Fibroblast of skin of scalp (primary cell): ENCODE data around the gene BABAM2.
"Not testable (repeated sequence)": the region's sequence is repeated elsewhere in the genome, so short reads cannot be mapped to it uniquely, and the experiment has no call there.

Experiments used
- DNase-seq: peaks from one replicate; pipeline ENCODE4 v3.0.0-alpha.2; 2013

Gene BABAM2

DNA sequence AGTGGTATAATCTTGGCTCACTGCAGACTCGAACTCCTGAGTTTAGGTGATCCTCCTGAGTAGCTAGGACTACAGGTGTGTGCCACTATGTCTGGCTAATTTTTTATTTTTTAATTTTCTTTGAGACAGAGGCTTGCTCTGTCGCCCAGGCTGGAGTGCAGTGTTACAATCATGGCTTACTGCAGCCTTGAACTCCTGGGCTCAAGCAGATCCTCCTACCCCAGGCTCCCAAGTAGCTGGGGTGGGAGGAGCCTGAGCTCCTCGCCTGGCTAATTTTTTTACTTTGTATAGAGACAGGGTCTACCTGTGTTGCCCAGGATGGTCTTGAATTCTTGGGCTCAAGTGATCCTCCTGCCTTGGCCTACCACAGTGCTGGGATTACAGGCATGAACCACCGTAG, 62.5 kb downstream of the BABAM2 start:
- DNase-seq, result no peak

DNA sequence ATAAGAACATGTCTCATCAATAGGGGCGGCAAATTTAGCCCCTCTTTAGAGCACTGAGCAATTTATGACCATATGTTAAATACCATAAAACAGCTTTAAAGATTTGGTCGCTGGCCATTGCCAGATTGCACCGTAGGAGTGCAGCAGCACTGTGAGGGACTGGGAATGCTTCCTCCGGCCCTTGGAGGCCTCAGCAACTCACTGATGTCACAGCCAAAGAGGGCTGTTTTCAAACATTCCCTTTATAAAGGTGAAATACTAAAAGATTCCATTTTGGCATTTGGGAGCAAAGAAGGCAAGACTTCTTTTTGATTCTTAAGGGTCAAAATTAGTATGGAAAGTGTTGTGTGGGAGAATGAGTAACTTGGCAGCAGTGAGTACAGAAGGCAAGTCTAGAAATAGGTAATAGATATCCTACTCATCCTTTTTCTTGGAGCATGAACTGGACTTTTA, 63.7 kb downstream of the BABAM2 start:
- DNase-seq, result peak; percentile 49

DNA sequence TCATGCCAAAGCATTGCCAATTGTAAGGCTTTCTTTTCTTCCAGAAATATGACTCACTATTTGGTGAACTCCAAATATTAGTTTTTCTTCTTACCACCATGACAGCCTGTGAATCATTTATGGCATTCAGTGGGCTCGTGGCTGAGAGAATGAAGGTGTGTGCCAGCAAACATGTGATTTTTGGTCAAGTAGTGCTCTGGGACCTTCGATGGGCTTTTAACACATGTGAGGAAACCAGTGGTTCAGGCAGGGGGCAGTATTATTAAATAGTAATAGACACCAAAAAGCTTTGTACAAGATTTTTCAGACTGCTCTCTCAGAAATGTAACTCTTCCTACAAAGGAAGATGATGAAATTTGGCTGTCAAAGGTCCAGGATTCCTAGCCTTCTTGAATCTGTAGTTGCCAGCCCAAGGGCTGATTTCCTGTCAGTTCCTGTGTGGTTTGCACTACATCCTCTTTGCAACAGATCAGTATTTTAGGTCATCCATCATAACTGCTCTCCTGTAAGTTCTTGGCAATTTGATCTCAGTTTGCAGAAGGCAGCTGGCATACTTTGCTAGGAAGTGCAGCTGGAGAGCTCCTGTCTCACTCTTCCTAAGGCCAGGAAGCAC, 64.3 kb downstream of the BABAM2 start:
- peak; percentile 98 for DNase-seq

DNA sequence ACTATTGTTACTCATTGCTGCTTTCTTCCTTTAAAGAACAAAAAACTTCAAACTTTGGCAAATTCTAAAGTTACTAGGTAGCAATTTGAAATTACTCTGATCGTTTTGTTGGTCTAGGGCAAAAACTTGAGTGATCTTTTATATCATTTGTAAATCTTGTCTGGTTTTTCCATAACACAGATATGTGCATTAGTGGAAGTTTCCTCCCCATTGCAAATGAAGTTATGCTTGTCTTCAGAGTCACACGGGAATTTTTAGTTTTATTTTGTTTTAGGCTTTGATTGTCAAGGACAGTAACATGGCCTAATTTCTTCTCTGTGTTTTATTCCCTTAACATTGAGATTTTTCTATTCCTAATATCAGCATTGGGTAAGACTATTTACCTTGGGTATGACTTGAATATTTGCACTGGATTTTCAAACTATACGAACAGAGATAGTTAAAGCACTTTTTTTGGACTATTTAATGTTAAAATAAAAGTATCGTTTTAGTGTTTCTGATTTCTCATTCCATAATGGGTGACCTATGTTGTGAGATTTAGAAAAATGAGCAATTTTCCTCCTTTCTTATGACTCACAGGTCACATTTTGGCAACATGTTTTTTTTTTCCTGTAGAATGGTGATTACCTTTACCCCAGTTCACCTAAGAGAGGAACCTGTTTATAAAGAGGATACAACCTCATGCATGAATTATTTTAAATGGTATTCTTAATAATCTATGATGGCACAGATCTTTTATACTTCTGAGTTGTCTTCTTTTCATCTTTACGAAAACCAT, 65.0 kb downstream of the BABAM2 start:
- no peak for DNase-seq

DNA sequence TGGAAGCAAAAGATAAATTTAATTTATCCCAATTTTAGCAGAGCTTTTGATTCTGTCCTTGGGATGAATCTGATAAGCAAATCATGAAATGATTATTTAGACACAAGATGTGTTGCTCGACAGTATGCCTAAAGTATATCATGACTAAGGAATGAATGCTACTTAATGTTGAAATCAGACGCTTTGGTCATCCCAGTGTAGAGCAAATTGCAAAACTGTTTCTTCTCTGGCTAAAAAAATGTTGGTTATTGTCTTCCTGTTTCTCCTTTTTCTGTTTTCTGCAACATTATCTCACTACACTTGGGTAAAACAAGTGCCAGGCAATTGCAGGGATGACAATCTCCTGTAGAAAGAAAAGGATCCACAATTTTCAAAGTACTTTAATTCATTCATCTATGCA, 66.4 kb downstream of the BABAM2 start:
- DNase-seq, result peak; percentile 62

DNA sequence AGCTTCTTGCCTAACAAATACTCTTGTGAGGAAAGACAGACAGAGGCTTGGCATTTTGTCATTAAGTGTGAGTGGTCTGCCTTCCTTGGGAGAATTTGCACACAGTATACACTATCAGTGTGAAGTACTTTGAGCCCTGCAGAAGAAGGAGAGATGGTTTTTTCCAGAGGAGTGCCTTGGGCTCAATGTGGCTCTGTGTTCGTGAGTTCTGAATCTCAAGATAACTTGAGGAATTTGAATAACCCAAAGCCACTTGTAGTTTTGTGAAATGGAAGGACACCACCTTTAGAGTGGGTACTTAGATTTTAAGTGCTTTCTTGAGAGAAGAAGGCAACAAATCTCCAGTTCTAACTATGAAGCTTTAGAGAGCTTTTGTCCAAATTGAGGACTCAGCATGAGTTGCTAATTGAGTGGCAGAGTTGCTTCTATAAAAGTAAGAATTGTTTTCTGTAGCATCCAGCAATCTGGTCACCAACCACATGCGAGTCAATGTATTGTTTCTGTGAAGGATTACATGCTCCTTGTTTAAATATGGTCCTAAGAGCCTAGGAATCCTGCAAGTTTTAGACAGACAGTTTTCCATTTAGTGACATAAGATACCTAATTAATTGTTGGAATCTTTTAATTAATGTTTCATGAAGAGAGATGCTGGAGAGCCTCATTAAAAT, 68.3 kb downstream of the BABAM2 start:
- DNase-seq, result peak; percentile 27

DNA sequence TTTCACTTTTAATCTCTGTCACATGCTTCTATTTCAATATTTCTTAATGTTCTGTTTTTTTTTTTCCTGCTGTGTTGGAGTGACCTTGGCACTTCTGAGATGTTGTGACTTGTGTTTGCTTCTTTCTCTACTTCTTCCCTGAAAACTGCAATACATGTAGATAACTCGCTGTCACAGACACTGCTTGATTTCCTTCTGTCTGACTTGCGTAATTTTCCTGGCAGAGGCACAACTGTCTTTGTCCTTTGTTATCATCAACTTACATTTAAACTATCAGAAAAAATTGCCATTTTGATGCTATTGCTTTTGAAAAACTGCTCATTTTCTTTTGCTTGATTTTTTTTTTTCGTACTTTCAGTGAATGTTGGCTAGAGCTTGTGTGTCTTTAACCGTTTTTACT, 69.0 kb downstream of the BABAM2 start:
- DNase-seq, result peak; percentile 82

DNA sequence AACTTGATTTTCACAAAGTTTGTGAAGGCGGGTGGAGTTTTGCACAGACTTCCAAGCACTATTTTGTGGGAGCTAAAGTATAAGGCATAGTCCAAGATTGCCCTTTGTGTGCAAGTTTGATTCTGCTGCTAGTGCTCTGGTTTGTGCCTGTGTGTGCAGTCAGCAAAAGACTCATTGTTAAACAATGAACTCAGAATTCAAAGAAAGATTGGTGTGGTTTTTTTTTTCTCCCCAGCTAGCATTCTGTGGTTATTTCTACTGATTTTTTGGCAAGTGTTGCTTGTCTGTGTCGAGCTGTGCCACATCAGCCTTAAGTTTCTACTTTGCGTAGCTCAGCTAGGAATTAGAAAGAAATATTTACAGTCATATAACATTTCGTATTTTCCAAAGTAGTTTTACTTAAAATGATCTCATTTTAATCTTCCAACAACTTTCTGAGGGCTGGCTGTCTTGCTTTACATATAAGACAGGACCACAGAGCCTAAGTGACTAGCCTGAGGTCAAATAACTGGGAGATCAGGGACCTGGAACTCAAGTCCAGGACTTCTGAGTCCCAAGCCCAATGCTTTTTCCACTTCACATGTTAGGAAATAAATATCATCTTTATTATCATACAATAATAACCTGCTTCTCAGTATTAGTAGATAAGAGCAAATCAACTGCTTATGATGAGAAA, 69.8 kb downstream of the BABAM2 start:
- DNase-seq, result peak; percentile 97

DNA sequence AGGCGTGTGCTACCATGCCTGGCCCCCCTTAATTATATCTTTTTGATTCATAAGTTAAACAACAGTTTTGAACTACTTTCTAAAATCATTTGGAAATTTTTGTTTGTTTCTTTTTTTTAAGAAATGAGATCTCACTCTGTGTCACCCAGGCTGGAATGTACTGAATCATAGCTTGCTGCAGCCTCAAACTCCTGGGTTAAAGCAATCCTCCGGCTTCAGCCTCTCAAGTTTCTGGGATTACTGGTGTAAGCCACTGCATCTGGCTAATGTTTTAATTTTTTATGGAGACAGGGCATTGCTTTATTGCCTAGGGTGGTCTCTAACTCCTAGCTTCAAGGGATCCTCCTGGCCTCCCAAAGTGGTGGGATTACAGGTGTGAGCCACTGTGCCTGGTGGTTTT, 71.5 kb downstream of the BABAM2 start:
- DNase-seq, result peak; percentile 69

DNA sequence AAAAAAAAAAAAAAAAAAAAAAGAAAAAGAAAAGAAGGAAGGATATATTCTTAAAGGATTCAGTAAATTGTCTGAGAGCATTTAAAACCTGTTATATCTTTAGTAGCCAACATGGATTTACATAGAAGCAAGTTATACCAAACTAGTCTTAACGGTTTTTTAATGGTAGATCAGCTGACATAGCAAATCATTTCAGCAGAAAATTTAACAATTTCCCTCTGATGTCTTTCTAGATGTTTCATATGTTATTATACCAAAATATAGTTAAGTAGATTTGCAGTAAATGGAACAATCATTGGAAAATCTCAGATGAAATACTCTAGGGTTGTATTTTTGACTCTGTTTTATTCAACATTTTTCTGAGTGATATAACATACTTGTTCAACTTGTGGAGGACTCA, 72.9 kb downstream of the BABAM2 start:
- no peak for DNase-seq

DNA sequence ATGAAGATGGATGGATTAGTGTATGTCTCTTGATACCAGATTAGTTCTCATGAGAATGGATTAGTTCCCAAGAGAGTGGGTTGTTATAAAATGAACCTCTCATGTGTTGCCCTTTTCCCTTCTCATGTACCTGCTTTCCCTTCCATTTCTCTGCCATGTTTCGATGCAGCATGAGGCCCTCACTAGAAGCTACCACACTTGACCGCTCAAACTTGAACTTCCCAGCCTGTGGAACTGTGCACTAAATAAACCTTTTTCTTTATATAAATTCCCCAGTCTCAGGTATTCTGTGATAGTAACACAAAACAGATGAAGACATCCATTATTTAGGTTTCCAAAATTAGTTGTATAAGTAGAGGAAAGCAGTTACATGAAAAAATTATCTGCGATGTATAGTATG, 73.5 kb downstream of the BABAM2 start:
- DNase-seq, result no peak

DNA sequence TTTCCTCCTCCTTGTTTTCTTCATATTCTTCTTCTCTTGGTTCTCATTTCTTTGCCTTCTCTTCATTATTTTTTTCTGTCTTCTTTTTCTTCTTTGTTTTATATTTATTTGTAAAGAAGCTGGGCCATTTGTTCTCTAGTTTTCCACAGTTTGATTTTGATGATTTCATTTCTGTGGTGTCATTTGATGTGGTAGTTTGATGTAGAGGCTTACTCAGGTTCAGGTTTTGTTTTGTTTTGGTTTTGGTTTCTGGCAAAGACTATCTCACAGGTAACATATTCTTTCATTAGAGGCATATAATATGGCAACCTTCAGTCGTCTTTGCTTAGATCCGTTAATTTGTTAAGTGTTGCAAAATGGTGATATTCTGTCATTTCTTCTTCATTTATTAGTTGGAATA, 75.3 kb downstream of the BABAM2 start:
- no peak for DNase-seq

DNA sequence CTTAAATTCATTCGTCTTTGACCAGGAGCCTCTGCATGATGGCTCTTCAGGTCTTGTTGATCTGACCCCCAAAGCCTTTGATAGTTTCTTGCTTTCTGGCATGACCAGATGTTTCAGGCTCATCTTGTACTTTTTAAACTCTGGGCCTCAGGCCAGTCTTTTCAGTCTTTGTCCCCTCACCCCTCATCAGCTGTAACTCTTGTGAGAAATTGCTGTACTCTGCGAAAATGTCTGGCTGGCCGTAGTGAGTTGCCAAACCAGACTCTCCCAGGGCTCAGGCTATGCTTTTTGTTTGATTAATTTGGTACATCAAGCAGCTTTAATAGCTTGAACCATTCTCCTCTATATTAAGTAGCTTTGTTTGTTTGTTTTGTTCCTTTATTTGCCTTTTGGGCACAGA, 75.9 kb downstream of the BABAM2 start:
- peak; percentile 66 for DNase-seq

DNA sequence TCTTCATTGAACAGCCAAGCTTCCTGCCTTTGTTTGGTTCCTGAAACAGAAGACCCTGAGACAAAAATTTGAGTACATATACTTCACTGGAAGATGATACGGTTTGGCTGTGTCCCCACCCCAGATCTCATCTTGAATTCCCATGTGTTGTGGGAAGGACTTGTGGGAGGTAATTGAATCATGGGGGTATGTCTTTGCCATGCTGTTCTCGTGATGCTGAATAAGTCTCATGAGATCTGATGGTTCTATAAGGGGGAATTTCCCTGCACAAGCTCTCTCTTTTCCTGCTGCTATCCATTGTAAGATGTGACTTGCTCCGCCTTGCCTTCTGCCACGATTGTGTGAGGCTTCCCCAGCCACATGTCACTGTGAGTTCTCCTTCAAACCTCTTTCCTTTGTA, 76.5 kb downstream of the BABAM2 start:
- peak; percentile 14 for DNase-seq

DNA sequence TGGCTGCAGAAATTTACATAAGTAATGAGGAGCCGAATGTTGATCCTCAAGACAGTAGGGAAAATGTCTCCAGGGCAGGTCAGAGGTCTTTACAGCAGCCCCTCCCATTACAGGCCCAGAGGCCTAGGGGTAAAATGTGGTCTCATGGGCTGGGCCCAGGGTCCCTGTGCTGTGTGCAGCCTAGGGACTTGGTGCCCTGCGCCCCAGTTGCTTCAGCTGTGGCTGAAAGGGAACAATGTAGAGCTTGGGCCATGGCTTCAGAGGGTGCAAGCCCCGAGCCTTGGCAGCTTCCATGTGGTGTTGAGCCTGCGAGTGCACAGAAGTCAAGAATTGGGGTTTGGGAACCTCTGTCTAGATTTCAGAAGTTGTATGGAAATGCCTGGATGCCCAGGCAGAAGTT, 77.5 kb downstream of the BABAM2 start:
- not testable (repeated sequence) for DNase-seq

DNA sequence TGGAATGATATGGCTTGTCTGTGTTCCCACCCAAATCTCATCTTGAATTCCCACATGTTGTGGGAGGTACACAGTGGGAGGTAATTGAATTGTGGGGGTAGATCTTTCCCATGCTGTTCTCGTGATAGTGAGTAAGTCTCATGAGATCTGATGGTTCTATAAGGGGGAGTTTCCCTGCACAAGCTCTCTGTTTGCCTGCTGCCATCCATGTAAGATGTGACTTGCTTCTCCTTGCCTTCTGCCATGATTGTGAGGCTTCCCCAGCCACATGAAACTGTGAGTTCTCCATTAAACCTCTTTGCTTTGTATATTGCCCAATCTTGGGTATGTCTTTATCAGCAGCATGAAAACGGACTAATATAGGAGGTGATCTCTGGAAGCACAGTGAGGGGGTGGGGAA, 78.4 kb downstream of the BABAM2 start:
- DNase-seq, result not testable (repeated sequence)

DNA sequence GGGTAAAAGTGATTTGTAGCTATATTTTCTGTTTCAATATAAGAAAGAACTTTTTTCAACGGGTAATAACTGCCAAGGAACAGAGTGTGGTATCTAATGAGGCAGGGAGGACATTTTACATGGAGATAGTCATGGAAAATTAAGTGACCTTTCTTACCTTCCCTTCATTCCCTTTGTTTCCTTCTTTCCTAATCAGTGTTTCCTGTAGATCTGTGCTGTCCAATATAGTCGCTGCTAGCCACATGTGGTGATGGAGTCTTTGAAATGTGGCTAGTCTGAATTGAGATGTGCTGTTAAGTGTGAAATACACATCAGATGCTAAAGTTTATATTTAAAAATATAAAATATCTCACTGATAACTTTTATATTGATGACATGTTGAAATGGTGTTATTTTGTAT, 81.8 kb downstream of the BABAM2 start:
- no peak for DNase-seq

DNA sequence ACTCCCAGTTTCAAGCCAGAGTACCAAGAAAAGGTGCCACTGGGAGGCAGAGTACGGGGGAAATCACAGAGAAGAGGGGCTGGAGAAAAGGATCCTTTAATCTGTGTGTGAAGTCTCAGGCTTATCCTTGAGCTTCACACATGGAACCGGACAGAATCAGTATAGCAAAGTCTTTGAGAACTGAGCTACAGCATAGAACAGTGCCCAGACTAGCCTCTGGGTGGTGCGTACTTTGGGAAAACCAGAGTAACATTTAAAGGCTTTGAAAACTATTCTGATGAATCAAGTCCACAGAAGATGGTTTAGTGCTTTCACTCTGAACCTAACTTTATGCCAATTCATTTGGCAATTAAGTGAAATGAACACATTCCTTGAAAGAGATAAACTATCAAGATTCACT, 83.1 kb downstream of the BABAM2 start:
- peak; percentile 50 for DNase-seq

DNA sequence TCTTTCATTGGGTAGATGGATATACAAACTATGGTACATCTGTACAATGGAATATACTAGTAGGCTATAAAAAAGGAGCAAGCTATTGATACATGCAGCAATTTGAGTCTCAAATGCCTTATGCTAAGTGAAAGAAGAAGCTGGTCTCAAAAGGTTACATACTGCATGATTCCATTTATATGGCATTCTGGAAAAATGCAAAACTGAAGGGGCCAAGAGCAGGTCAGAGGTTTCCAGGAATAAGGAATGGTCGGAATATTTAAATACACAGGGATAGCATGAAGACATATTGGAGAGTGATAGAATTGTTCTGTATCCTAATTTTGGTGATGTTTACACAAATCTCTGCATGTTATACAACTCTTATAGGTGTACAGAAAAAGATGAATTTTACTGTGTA, 85.8 kb downstream of the BABAM2 start:
- DNase-seq, result no peak

DNA sequence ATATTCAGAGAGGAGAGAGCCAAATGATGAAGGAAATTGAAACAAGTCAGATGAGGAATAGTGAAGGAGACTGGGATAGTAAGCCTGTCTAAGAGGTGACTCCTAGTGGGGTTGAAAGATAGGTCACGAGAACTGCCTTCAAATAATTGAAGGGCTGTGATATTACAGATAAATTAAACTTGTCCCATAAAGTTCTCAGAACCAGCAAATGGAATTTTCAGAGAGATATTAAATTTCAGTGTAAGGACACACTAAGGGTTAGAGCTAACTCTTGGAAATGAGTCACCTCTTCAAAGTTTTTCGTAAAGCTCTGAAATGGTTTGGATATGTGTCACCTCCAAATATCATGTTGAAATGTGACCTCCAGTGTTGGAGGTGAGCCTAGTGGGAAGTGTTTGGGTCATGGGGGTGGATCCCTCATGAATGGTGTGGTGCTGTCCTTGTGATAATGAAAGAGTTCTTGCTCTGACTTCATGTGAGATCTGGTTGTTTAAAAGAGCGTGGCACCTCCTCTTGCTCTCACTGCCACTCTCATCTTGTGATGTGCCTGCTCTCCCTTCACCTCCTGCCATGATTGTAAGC, 87.3 kb downstream of the BABAM2 start:
- DNase-seq, result peak; percentile 91

DNA sequence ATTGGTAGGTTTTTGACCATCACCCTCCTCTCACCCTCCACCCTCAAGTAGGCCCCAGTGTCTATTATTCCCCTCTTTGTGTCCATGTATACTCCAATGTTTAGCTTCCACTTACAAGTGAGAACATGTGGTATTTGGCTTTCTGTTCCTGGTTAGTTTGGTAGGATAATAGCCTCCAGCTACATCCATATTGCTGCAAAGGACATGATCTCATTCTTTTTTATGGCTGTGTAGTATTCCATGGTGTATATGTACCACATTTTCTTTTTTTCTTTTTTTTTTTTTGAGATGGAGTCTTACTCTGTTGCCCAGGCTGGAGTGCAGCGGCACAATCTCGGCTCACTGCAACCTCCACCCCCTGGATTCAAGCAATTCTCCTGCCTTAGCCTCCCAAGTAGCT, 88.2 kb downstream of the BABAM2 start:
- DNase-seq, result not testable (repeated sequence)

DNA sequence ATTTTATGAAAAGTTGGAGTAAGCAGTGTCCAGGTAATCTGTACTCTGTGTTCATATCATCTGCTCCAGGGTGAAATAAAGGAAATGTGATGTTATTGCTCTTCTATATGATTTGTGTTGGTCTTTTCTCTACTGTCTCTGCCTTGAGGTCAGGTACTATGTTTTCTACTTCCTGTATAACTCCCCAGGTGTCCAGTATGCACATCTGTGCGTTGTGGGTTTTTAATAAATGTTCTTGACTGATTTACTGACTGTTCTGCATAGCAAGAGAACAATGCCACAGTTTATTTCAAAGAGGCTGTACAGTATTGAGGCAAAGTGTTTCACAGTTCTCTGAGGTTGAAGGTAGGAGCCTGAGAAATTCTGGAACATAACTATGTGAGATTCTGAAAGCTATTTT, 89.7 kb downstream of the BABAM2 start:
- no peak for DNase-seq

DNA sequence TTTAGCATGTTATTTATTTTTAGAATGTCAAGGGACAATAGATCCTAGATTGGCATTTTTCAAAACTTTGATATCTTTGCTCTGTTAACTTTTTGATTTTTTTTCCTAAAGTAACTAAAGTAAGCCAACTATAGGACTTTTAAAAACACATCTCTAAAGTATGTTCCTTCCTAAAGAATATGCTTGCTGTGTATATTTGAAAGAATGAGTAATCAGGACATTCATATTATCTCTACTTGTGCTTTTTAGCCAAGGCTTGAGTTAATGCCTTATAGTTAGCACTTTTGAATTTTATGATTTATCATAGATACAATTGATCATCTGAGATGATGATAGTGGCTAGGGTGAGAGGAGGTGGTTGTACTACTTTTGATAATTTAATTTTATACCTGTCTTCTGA, 93.6 kb downstream of the BABAM2 start:
- DNase-seq, result no peak
